GM18507 (cell line): ENCODE measurements around the gene NRXN2.

ENCODE experiments used
- DNase-seq: peaks from one replicate; pipeline ENCODE4 v3.0.0; 2011; ENCODE audit warnings: low read depth; ENCODE audit not compliant: insufficient read length; ENCODE audit errors: extremely low spot score
- FAIRE-seq: peaks from 2 replicates; lab custom pipeline; 2011; peaks lifted over from hg19 to GRCh38; lab: Jason Lieb, UNC

NRXN2 gene

DNA sequence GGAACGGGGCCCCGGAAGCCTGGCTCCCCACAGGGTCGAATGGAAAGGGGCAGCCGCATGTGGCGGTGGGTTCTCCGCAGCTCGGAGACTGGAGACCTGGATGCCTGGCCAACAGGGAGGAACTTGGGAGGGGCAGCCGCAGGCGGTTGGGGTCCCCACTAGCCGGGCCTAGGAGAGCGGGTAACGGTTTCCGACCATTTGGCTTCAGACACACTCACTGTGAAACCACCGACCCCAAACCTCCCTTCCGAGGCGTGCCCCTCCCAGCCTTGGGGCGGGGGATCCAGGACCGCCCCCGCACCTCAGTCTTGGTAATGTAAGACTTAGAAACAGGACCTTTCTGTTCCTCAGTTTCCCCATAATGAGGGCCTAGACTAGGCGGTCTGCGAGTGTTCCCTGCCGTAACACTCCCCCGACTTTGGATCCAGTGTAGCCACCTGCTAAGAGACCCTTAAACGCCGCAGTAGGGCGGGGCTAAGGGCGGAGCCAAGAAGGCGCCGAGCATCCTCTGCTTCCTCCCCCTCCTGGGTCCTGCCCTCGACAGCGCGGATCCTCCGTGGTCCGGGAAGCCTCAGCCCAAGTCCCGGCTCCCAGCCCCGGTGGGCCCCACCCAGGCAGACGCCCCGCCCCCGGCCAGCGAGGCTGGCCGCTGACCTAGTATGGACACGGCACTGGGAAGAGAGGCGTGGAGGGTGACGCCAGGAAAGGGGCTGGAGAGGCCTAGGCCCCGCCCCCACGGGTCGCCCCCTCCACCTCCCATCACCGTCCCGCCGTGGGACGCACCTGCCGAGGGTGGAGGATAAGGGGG is 22.7 kb upstream of the NRXN2 start:
- DNase-seq (peak; percentile 58), FAIRE-seq (peak; percentile 66)

DNA sequence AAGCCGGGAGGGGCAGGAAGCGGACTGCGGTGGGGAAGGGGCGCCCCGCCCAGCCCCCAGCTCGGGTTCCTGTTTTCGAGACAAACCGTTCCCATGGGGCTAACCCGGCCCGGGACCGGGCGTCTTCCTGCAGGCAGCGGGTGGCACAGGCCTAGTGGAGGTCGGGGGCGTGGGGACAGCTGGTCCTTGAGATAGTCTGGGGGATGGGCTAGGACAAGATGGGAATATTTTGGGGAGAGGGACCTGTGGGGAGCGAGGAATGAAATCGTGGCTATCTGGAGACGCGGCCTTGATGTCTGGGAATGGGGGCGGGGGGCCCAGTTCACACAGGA is 22.2 kb upstream of the NRXN2 start:
- DNase-seq (peak; percentile 43), FAIRE-seq (peak; percentile 42)

GRCh38 chr11:64744544-64745188 is 21.7 kb upstream of the NRXN2 start:
- DNase-seq = no peak
- no peak for FAIRE-seq

GRCh38 chr11:64743591-64744543 is 20.9 kb upstream of the NRXN2 start, which contains the start of gene RASGRP2:
Gene RASGRP2 (minus strand): TSS chr11:64744142. CDS start chr11:64742866, 1,276 bp downstream.
- DNase-seq = peak; percentile 43
- FAIRE-seq = peak; percentile 24

GRCh38 chr11:64742889-64743590 is 20.0 kb upstream of the NRXN2 start:
- no peak for FAIRE-seq
- DNase-seq = peak; percentile 83

GRCh38 chr11:64742087-64742888 is 19.3 kb upstream of the NRXN2 start:
- DNase-seq (peak; percentile 26), FAIRE-seq (no peak)

DNA sequence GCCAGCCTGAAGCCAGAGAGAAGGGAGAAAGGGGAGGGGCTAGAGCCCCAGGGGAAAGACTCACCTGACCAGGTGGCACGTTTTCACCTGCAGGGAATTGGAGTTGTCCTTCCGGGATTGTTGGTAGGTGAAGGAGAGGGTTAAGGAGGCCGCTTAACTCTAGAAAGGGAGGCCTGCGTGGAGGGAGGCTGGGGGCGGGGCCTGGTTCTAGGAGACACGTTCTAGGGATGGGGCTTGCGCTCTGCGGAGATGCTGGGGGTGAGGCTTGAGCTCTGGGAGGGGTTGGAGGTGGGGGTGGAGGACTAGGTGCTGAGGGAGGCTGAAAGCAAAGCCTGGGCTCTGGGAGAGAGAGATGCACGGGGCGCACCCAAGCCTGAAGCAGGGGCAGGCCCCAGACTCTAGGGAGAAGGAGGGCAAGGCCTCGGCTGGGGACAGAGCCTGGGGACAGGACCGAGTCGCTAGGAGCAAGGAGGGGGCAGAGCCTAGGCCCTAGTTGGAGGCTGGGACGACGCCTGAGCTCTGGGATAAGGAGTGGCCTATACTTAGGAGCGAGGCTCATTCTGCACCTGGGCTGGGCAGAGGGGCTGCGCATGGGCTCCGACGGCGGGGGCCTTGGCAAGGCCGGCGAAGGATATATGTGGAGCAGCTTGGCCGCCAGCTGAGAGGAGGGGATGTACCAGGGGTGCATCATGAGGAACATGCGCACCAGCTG is 18.5 kb upstream of the NRXN2 start:
- FAIRE-seq (no peak), DNase-seq (no peak)

GRCh38 chr11:64739871-64740270 is 16.9 kb upstream of the NRXN2 start:
- DNase-seq (no peak), FAIRE-seq (no peak)

GRCh38 chr11:64736654-64737053 is 13.7 kb upstream of the NRXN2 start:
- no peak for DNase-seq
- no peak for FAIRE-seq

- FAIRE-seq (no peak), DNase-seq (no peak)
These were observed 12.8 kb upstream of the NRXN2 start for GRCh38 chr11:64735725-64736259.

- FAIRE-seq (no peak), DNase-seq (no peak)
These were observed 12.1 kb upstream of the NRXN2 start for GRCh38 chr11:64734811-64735724.

GRCh38 chr11:64731601-64732000 is 8.6 kb upstream of the NRXN2 start:
- DNase-seq = no peak
- FAIRE-seq = no peak

- no peak for DNase-seq
- no peak for FAIRE-seq
These were observed 6.9 kb upstream of the NRXN2 start for GRCh38 chr11:64729851-64730382.

- FAIRE-seq = no peak
- no peak for DNase-seq
These were observed 5.9 kb upstream of the NRXN2 start for GRCh38 chr11:64728757-64729365.

GRCh38 chr11:64726867-64727530 is 4.0 kb upstream of the NRXN2 start:
- FAIRE-seq (no peak), DNase-seq (no peak)

GRCh38 chr11:64726211-64726641 is 3.2 kb upstream of the NRXN2 start:
- FAIRE-seq (no peak), DNase-seq (no peak)
